K562 (cell line): ENCODE data around the gene IRF6. TPM values are rescaled to one million over a fixed set of nuclear protein-coding genes. Genes with fewer than 3 reads are reported as not detected.

Experiments
- ATAC-seq: fragments of 200-7000 bp; cut with Tn5 transposase; 3 replicates; pipeline ENCODE4 v1.9.1; 2020; ENCODE audit warnings: moderate library complexity
- BruUV-seq: library from RNA; stranded (reverse); fragments of 400-500 nt; replicated peaks from 2 replicates; lab custom pipeline; 2021; lab: Mats Ljungman, UMichigan
- CTCF ChIA-PET: fragments of 300-600 bp; formaldehyde crosslinking; extraction: SDS; loops from one replicate; lab custom pipeline; 2021; ENCODE audit warnings: low intra/inter-chr PET ratio; lab: Yijun Ruan, JAX
- POLR2A ChIA-PET: fragments of 300-600, 350-650 bp; sonication (Branson Sonifier 250); formaldehyde crosslinking; extraction: SDS; loops from one replicate; lab custom pipeline; 2021; ENCODE audit warnings: antibody characterized with exemption, inconsistent platforms; lab: Yijun Ruan, JAX
- DNase-seq, 4 experiments: peaks; one replicate each; pipeline versions ENCODE4 v3.0.0 to v3.0.0-alpha.2; 2011 to 2018; ENCODE audit warnings: low spot score in 3 of 4, mixed read lengths in 3 of 4; ENCODE audit errors: extremely low read depth in 1 of 4
- FAIRE-seq: peaks from 2 replicates; lab custom pipeline; 2011; peaks lifted over from hg19 to GRCh38; lab: Jason Lieb, UNC
- H2AFZ ChIP-seq: 2 replicates; pipeline ENCODE4 v1.6.0; 2011; ENCODE audit warnings: low read depth, low read length, control low read depth, inconsistent platforms
- H3K27ac ChIP-seq: fragments of 200-600 bp; 3 replicates; pipeline ENCODE4 v1.8.0; 2011; ENCODE audit warnings: low read depth, mild to moderate bottlenecking, control low read depth, inconsistent platforms, low read length, moderate library complexity, mixed read lengths; ENCODE audit errors: extremely low read depth
- H3K27me3 ChIP-seq, 2 experiments: fragments of 300-600 bp in 1 of 2; 2 replicates in 1 of 2; 3 replicates in 1 of 2; pipeline versions ENCODE4 v1.6.0 to v1.8.0; 2011; ENCODE audit warnings: inconsistent platforms in 2 of 2, low read length in 2 of 2, mild to moderate bottlenecking in 1 of 2, mixed read lengths in 1 of 2, moderate library complexity in 1 of 2; ENCODE audit not compliant: control insufficient read depth in 2 of 2, insufficient read depth in 2 of 2
- H3K36me3 ChIP-seq: fragments of 300-600 bp; 3 replicates; pipeline ENCODE4 v1.8.0; 2011; ENCODE audit warnings: mild to moderate bottlenecking, low read length, inconsistent platforms; ENCODE audit not compliant: control insufficient read depth, insufficient read depth
- H3K4me1 ChIP-seq, 2 experiments: fragments of 200-600 bp in 1 of 2; replicated peaks in 1 of 2; 2 replicates in 1 of 2; 3 replicates in 1 of 2; pipeline versions ENCODE4 v1.5.1 to v1.8.0; 2011; ENCODE audit warnings: inconsistent platforms in 2 of 2, low read length in 2 of 2, mild to moderate bottlenecking in 1 of 2, mixed read lengths in 1 of 2, moderate library complexity in 1 of 2; ENCODE audit not compliant: control insufficient read depth in 2 of 2, insufficient read depth in 2 of 2
- H3K4me2 ChIP-seq: 2 replicates; pipeline ENCODE4 v1.6.1; 2011; ENCODE audit warnings: low read length, control low read depth, inconsistent platforms, mixed read lengths; ENCODE audit not compliant: insufficient read depth
- H3K4me3 ChIP-seq: fragments of 200-600 bp; sonication (generic), shearing (Covaris generic); 2 replicates; pipeline ENCODE4 v1.5.1; 2016; ENCODE audit warnings: control low read depth, inconsistent platforms
- H3K79me2 ChIP-seq: fragments of 200-600 bp; 3 replicates; pipeline ENCODE4 v1.8.0; 2011; ENCODE audit warnings: low read length, inconsistent platforms; ENCODE audit not compliant: control insufficient read depth, insufficient read depth
- H3K9ac ChIP-seq, 2 experiments: 2 replicates each; pipeline versions ENCODE4 v1.6.0 to v1.6.1; 2011; ENCODE audit warnings: low read depth in 2 of 2, low read length in 2 of 2, control low read depth in 1 of 2, inconsistent platforms in 1 of 2, mild to moderate bottlenecking in 1 of 2, mixed read lengths in 1 of 2; ENCODE audit not compliant: insufficient read depth in 1 of 2
- H3K9me1 ChIP-seq: one replicate; pipeline ENCODE4 v1.6.0; 2011; ENCODE audit warnings: inconsistent platforms, mild to moderate bottlenecking, low read length, moderate library complexity; ENCODE audit not compliant: control insufficient read depth, insufficient read depth
- H3K9me3 ChIP-seq: replicated peaks from 2 replicates; pipeline ENCODE4 v1.5.1; 2011; ENCODE audit warnings: low read depth, low read length, inconsistent platforms; ENCODE audit not compliant: control insufficient read depth, insufficient read depth
- H4K20me1 ChIP-seq: replicated peaks from 2 replicates; pipeline ENCODE4 v1.6.1; 2011; ENCODE audit warnings: low read length, inconsistent platforms, mixed read lengths; ENCODE audit not compliant: control insufficient read depth, insufficient read depth
- DNMT1 ChIP-seq: fragments of 450-650 bp; IDR thresholded peaks from 2 replicates; pipeline ENCODE4 v1.6.1; 2016; ENCODE audit warnings: antibody characterized with exemption, mild to moderate bottlenecking
- FOXA1 ChIP-seq: fragments of 450-650 bp; IDR thresholded peaks from 2 replicates; pipeline ENCODE4 v1.6.1; 2016; ENCODE audit warnings: mild to moderate bottlenecking, borderline replicate concordance
- KDM1A ChIP-seq, 2 experiments: fragments of 450-650 bp; IDR thresholded peaks; 2 replicates each; pipeline ENCODE4 v1.6.1; 2016; ENCODE audit warnings: mild to moderate bottlenecking in 2 of 2
- NR2C1 ChIP-seq, 2 experiments: fragments of 450-650 bp; IDR thresholded peaks; 2 replicates each; pipeline ENCODE4 v1.6.1; 2017; ENCODE audit warnings: mild to moderate bottlenecking in 2 of 2, antibody characterized with exemption in 1 of 2, inconsistent platforms in 1 of 2, missing compliant biosample characterization in 1 of 2, missing genetic modification characterization in 1 of 2
- POLR3A ChIP-seq: IDR thresholded peaks from 2 replicates; pipeline ENCODE4 v1.6.1; 2011; ENCODE audit warnings: borderline replicate concordance, mild to moderate bottlenecking, moderate library complexity; ENCODE audit not compliant: insufficient read length, insufficient read depth; ENCODE audit errors: extremely low read depth
- YY1 ChIP-seq, 3 experiments: IDR thresholded peaks; 2 replicates each; pipeline ENCODE4 v1.6.1; 2011; ENCODE audit warnings: low read length in 2 of 3, mild to moderate bottlenecking in 2 of 3, moderate library complexity in 2 of 3, borderline replicate concordance in 1 of 3, control low read depth in 1 of 3, low read depth in 1 of 3; ENCODE audit not compliant: insufficient read depth in 3 of 3, insufficient replicate concordance in 2 of 3, control insufficient read depth in 1 of 3, insufficient read length in 1 of 3; ENCODE audit errors: extremely low read depth in 1 of 3
- ZNF124 ChIP-seq: sonication (generic); formaldehyde crosslinking; IDR thresholded peaks from 2 replicates; pipeline ENCODE4 v1.8.1; 2022; ENCODE audit warnings: missing genetic modification reagents
- ZNF583 ChIP-seq: fragments of 250-450 bp; sonication (Bioruptor Pico); IDR thresholded peaks from 2 replicates; pipeline ENCODE4 v1.4.0; 2020
- WGBS: fragments of 100-300 bp; shearing (Covaris generic); methylation state at CpG from one replicate; pipeline ENCODE4 v1.1.6; 2016; ENCODE audit warnings: low coverage, mixed read lengths; ENCODE audit not compliant: insufficient coverage; ENCODE audit errors: missing lambda C conversion rate; 5-methylcytosine and 5-hydroxymethylcytosine counted together
- in situ Hi-C: fragments of 300-500 bp; cut with MboI; formaldehyde crosslinking; loops from 4 replicates; pipeline ENCODE4 v1.15.0; 2018; ENCODE audit warnings: inconsistent platforms, mixed read lengths
- intact Hi-C: fragments of 100-400 bp; cut with micrococcal nuclease; formaldehyde crosslinking; loops from 2 replicates; pipeline ENCODE4 v1.14.2; 2022
- polyA plus RNA-seq, 8 experiments: library from polyadenylated mRNA; depleted of rRNA in 4 of 8; stranded (reverse) in 5 of 8; unstranded in 3 of 8; fragments of >200 nt; fragmentation: Nextera tagmentation in 2 of 8; fragmentation: Illumina TruSeq in 1 of 8; extraction: Ambion mirVana in 2 of 8; extraction: Trizol in 1 of 8; gene quantifications; 2 replicates each; pipeline versions ENCODE4 v1.2.1 to v1.2.3, GENCODE V29; 2011 to 2014; ENCODE audit warnings: inconsistent platforms in 1 of 8, missing spikeins in 1 of 8
- total RNA-seq, 7 experiments: library from RNA; depleted of rRNA in 6 of 7; stranded (reverse); fragments of >200 nt in 6 of 7; fragmentation: Illumina TruSeq in 2 of 7; extraction: Trizol in 2 of 7; gene quantifications; 2 replicates each; pipeline versions ENCODE4 v1.2.1 to v1.2.3, GENCODE V29; 2011 to 2021; ENCODE audit warnings: low replicate concordance in 1 of 7
- TF ChIP-seq, protein P1 (sequence below): fragments of 200-800 bp; sonication (Bioruptor generic); IDR thresholded peaks from 2 replicates; pipeline ENCODE4 v1.6.1; 2016; ENCODE audit warnings: missing genetic modification characterization, missing compliant biosample characterization
- TF ChIP-seq, protein P2 (sequence below): fragments of 250-450 bp; sonication (Bioruptor Pico); IDR thresholded peaks from 2 replicates; pipeline ENCODE4 v1.4.0; 2020; ENCODE audit warnings: borderline replicate concordance
- TF ChIP-seq, protein P3 (sequence below), 2 experiments: fragments of 450-650 bp in 1 of 2; IDR thresholded peaks; 2 replicates each; pipeline ENCODE4 v1.6.1; 2011 to 2017; ENCODE audit warnings: low read depth in 2 of 2, antibody characterized with exemption in 1 of 2, borderline replicate concordance in 1 of 2, low read length in 1 of 2, mild to moderate bottlenecking in 1 of 2, mixed read lengths in 1 of 2; ENCODE audit not compliant: control insufficient read depth in 1 of 2

The IRF6 gene
- total and polyA plus RNA-seq, 9 of the 15 experiments (the other 6 are each of a cell fraction or from before 2014, with no cell fraction given), result 0.03 to 0.65 (median 0.17) TPM

DNA sequence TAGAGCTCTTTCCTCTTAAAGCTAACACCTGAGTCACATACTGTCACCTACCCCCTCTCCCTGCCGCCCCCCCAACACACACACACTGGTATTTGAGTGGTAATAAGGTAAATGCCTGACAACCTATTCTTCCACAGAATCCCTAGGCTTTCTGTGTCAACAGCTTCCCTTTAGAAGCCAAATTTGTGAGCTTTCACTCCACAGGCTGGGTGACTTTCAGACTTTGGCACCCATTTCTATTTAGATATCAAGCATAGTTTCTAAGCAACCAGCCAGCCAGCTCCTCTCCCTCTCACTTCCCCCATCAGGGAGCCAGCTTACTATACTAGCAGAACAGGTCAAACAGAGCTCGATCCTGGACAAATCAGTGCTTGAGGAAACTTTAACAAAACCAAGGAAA, 18.4 kb downstream of the IRF6 start:
- H3K9me3 ChIP-seq, result peaks cover 10% of the 10 kb centered on the region
- DNase-seq, result no peak
- peaks cover 13 to 21% of the 10 kb centered on the region in 2 experiments for H3K27me3 ChIP-seq
- no peak overlapping the region for H3K4me2 ChIP-seq
- FAIRE-seq, result no peak
- no peak overlapping the region for H3K9ac ChIP-seq
- intact Hi-C loops, result no loop called here
- BruUV-seq, result no TSS peak
- no peak overlapping the region for H3K4me3 ChIP-seq
- no peak for ATAC-seq
- ChIA-PET CTCF (no interaction called here), POLR2A (interaction anchor here (1.0 to 1.7 kb wide), 2 partner anchors 10 to 13 kb away, joined by 4 to 5 read pairs; no protein-coding TSS in a partner anchor)
- H4K20me1 ChIP-seq, result no peaks in the 10 kb centered on the region
- H3K36me3 ChIP-seq, result peaks cover 6% of the 10 kb centered on the region; the same call in 2 of the 3 replicates
- no peak overlapping the region for H2AFZ ChIP-seq
- peaks cover 11% of the 10 kb centered on the region; the same call in 2 of the 3 replicates for H3K79me2 ChIP-seq
- WGBS, result 2% methylated on average over 2 of the region's 2 CpGs
- H3K9me1 ChIP-seq, result no peaks in the 10 kb centered on the region
- no peak overlapping the region for H3K27ac ChIP-seq
- H3K4me1 ChIP-seq, result peaks cover 3 to 11% of the 10 kb centered on the region in 2 experiments; a peak in 3 of 5 replicates
- in situ Hi-C loops, result no loop called here
- TF ChIP-seq DNMT1 (no peak), YY1 (IDR thresholded peaks at IDR 0.05; ENCODE audit: borderline replicate concordance in 1 of 3, control insufficient read depth in 1 of 3, extremely low read depth in 1 of 3, insufficient read depth in 3 of 3, insufficient read length in 1 of 3, insufficient replicate concordance in 2 of 3, low read depth in 1 of 3, low read length in 2 of 3) (no peak), KDM1A (IDR thresholded peaks at IDR 0.05) (no peak), ZNF583 (no peak), POLR3A (no peak), ZNF124 (CRISPR knock-in tag) (no peak), NR2C1 (IDR thresholded peaks at IDR 0.05) (no peak), NR2C1 (tag; IDR thresholded peaks at IDR 0.05) (no peak), FOXA1 (no peak)
- TF ChIP-seq, protein P1, sequence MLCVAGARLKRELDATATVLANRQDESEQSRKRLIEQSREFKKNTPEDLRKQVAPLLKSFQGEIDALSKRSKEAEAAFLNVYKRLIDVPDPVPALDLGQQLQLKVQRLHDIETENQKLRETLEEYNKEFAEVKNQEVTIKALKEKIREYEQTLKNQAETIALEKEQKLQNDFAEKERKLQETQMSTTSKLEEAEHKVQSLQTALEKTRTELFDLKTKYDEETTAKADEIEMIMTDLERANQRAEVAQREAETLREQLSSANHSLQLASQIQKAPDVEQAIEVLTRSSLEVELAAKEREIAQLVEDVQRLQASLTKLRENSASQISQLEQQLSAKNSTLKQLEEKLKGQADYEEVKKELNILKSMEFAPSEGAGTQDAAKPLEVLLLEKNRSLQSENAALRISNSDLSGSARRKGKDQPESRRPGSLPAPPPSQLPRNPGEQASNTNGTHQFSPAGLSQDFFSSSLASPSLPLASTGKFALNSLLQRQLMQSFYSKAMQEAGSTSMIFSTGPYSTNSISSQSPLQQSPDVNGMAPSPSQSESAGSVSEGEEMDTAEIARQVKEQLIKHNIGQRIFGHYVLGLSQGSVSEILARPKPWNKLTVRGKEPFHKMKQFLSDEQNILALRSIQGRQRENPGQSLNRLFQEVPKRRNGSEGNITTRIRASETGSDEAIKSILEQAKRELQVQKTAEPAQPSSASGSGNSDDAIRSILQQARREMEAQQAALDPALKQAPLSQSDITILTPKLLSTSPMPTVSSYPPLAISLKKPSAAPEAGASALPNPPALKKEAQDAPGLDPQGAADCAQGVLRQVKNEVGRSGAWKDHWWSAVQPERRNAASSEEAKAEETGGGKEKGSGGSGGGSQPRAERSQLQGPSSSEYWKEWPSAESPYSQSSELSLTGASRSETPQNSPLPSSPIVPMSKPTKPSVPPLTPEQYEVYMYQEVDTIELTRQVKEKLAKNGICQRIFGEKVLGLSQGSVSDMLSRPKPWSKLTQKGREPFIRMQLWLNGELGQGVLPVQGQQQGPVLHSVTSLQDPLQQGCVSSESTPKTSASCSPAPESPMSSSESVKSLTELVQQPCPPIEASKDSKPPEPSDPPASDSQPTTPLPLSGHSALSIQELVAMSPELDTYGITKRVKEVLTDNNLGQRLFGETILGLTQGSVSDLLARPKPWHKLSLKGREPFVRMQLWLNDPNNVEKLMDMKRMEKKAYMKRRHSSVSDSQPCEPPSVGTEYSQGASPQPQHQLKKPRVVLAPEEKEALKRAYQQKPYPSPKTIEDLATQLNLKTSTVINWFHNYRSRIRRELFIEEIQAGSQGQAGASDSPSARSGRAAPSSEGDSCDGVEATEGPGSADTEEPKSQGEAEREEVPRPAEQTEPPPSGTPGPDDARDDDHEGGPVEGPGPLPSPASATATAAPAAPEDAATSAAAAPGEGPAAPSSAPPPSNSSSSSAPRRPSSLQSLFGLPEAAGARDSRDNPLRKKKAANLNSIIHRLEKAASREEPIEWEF, result no peak
- TF ChIP-seq, protein P2, sequence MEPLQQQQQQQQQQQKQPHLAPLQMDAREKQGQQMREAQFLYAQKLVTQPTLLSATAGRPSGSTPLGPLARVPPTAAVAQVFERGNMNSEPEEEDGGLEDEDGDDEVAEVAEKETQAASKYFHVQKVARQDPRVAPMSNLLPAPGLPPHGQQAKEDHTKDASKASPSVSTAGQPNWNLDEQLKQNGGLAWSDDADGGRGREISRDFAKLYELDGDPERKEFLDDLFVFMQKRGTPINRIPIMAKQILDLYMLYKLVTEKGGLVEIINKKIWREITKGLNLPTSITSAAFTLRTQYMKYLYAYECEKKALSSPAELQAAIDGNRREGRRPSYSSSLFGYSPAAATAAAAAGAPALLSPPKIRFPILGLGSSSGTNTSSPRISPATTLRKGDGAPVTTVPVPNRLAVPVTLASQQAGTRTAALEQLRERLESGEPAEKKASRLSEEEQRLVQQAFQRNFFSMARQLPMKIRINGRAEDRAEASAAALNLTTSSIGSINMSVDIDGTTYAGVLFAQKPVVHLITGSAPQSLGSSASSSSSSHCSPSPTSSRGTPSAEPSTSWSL (CRISPR knock-in tag), result no peak
- TF ChIP-seq, protein P3, sequence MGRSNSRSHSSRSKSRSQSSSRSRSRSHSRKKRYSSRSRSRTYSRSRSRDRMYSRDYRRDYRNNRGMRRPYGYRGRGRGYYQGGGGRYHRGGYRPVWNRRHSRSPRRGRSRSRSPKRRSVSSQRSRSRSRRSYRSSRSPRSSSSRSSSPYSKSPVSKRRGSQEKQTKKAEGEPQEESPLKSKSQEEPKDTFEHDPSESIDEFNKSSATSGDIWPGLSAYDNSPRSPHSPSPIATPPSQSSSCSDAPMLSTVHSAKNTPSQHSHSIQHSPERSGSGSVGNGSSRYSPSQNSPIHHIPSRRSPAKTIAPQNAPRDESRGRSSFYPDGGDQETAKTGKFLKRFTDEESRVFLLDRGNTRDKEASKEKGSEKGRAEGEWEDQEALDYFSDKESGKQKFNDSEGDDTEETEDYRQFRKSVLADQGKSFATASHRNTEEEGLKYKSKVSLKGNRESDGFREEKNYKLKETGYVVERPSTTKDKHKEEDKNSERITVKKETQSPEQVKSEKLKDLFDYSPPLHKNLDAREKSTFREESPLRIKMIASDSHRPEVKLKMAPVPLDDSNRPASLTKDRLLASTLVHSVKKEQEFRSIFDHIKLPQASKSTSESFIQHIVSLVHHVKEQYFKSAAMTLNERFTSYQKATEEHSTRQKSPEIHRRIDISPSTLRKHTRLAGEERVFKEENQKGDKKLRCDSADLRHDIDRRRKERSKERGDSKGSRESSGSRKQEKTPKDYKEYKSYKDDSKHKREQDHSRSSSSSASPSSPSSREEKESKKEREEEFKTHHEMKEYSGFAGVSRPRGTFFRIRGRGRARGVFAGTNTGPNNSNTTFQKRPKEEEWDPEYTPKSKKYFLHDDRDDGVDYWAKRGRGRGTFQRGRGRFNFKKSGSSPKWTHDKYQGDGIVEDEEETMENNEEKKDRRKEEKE (IDR thresholded peaks at IDR 0.05; ENCODE audit: borderline replicate concordance in 1 of 2, control insufficient read depth in 1 of 2, low read depth in 2 of 2, low read length in 1 of 2), result no peak
